OCI-LY7 (cell line): ENCODE measurements around the gene SPEN.

Experiments
- CTCF ChIP-seq: fragments of 200-600 bp; sonication (generic); conservative IDR thresholded peaks from 2 replicates; pipeline ENCODE4 v1.5.1; 2014; ENCODE audit warnings: mild to moderate bottlenecking, antibody characterized with exemption, low read length, moderate library complexity, mixed read lengths
- EZH2phosphoT487 ChIP-seq: fragments of 200-600 bp; sonication (generic); IDR thresholded peaks from 2 replicates; pipeline ENCODE4 v1.6.1; 2018; ENCODE audit warnings: low read depth, borderline replicate concordance, mild to moderate bottlenecking, mixed run types, antibody characterized with exemption, low read length, moderate library complexity, mixed read lengths

- no peak for TF ChIP-seq CTCF
- TF ChIP-seq EZH2phosphoT487, result no peak
Measured at GRCh38 chr1:15945011-15945831, 97.7 kb downstream of the SPEN start.
